Neural cell (in vitro differentiated cells): ENCODE results near the gene RRAS2. TPM values are rescaled to one million over a fixed set of nuclear protein-coding genes. Genes with fewer than 3 reads are reported as not detected.

Experiments used
- H2AFZ ChIP-seq: fragments of 200-600, 300-800 bp; sonication (generic), shearing (Covaris generic); 2 replicates; pipeline ENCODE4 v1.6.0; 2014; ENCODE audit warnings: low read depth, mild to moderate bottlenecking, antibody characterized with exemption, low read length, moderate library complexity
- H3F3A ChIP-seq: fragments of 200-600 bp; shearing (Covaris generic); 2 replicates; pipeline ENCODE4 v1.6.1; 2016; ENCODE audit warnings: mild to moderate bottlenecking, moderate library complexity, mixed read lengths, antibody characterized with exemption, low read length; ENCODE audit not compliant: insufficient read depth, poor library complexity, severe bottlenecking
- H3K27ac ChIP-seq: fragments of 200-600, 300-800 bp; sonication (generic), shearing (Covaris generic); 2 replicates; pipeline ENCODE4 v1.5.1; 2014; ENCODE audit warnings: mild to moderate bottlenecking, low read length, moderate library complexity
- H3K27me3 ChIP-seq: fragments of 300-800, 200-600 bp; sonication (generic), shearing (Covaris generic); 2 replicates; pipeline ENCODE4 v1.6.0; 2014; ENCODE audit warnings: mild to moderate bottlenecking, low read depth, low read length, moderate library complexity; ENCODE audit not compliant: insufficient read depth
- H3K36me3 ChIP-seq: fragments of 300-800, 200-600 bp; sonication (generic), shearing (Covaris generic); 2 replicates; pipeline ENCODE4 v1.5.1; 2014; ENCODE audit warnings: mild to moderate bottlenecking, antibody characterized with exemption, low read length, moderate library complexity; ENCODE audit not compliant: insufficient read depth
- H3K4me2 ChIP-seq: fragments of 300-800, 200-600 bp; sonication (generic), shearing (Covaris generic); 2 replicates; pipeline ENCODE4 v1.6.0; 2014; ENCODE audit warnings: mild to moderate bottlenecking, low read length
- H3K4me3 ChIP-seq: fragments of 300-800, 200-600 bp; sonication (generic), shearing (Covaris generic); 2 replicates; pipeline ENCODE4 v1.5.1; 2014; ENCODE audit warnings: mild to moderate bottlenecking, low read length, moderate library complexity
- H3K79me2 ChIP-seq: fragments of 200-600 bp; shearing (Covaris generic); replicated peaks from 2 replicates; pipeline ENCODE4 v1.6.0; 2014; ENCODE audit warnings: mild to moderate bottlenecking, low read length, moderate library complexity; ENCODE audit not compliant: insufficient read depth
- H3K9ac ChIP-seq: fragments of 300-800, 200-600 bp; sonication (generic), shearing (Covaris generic); 2 replicates; pipeline ENCODE4 v1.6.1; 2016; ENCODE audit warnings: mild to moderate bottlenecking, low read length, mixed read lengths
- H3K9me2 ChIP-seq: fragments of 200-600 bp; shearing (Covaris generic); 2 replicates; pipeline ENCODE4 v1.6.1; 2016; ENCODE audit warnings: mild to moderate bottlenecking, low read length, mixed read lengths; ENCODE audit not compliant: insufficient read depth
- H3K9me3 ChIP-seq: fragments of 200-600, 300-800 bp; sonication (generic), shearing (Covaris generic); 2 replicates; pipeline ENCODE4 v1.6.1; 2016; ENCODE audit warnings: mild to moderate bottlenecking, mixed run types, low read length, moderate library complexity, mixed read lengths
- H4K20me1 ChIP-seq: fragments of 200-600 bp; shearing (Covaris generic); 2 replicates; pipeline ENCODE4 v1.6.1; 2016; ENCODE audit warnings: mild to moderate bottlenecking, mixed run types; ENCODE audit not compliant: insufficient read depth
- CTCF ChIP-seq: fragments of 450-650 bp; IDR thresholded peaks from 2 replicates; pipeline ENCODE4 v1.5.1; 2014; ENCODE audit warnings: antibody characterized with exemption, mild to moderate bottlenecking, moderate library complexity; ENCODE audit not compliant: poor library complexity, severe bottlenecking
- EP300 ChIP-seq: fragments of 450-650 bp; conservative IDR thresholded peaks from 2 replicates; pipeline ENCODE4 v1.6.1; 2014; ENCODE audit warnings: antibody characterized with exemption, mild to moderate bottlenecking, moderate library complexity; ENCODE audit not compliant: poor library complexity, severe bottlenecking
- EZH2 ChIP-seq: fragments of 200-600, 300-800 bp; shearing (Covaris generic), sonication (generic); IDR thresholded peaks from 2 replicates; pipeline ENCODE4 v1.6.1; 2014; ENCODE audit warnings: antibody characterized with exemption, low read length, borderline replicate concordance, mild to moderate bottlenecking; ENCODE audit not compliant: insufficient read depth, poor library complexity, severe bottlenecking
- MXI1 ChIP-seq: fragments of 450-650 bp; conservative IDR thresholded peaks from 2 replicates; pipeline ENCODE4 v1.6.1; 2014; ENCODE audit warnings: antibody characterized with exemption, mild to moderate bottlenecking; ENCODE audit not compliant: poor library complexity, severe bottlenecking
- POLR2AphosphoS5 ChIP-seq: IDR thresholded peaks from 2 replicates; pipeline ENCODE4 v1.6.1; 2012
- RAD21 ChIP-seq: fragments of 450-650 bp; conservative IDR thresholded peaks from 2 replicates; pipeline ENCODE4 v1.6.1; 2014; ENCODE audit warnings: antibody characterized with exemption, mild to moderate bottlenecking, moderate library complexity
- REST ChIP-seq: IDR thresholded peaks from 2 replicates; pipeline ENCODE4 v1.6.1; 2012; ENCODE audit warnings: borderline replicate concordance
- SMC3 ChIP-seq: fragments of 450-650 bp; conservative IDR thresholded peaks from 2 replicates; pipeline ENCODE4 v1.6.1; 2014; ENCODE audit warnings: antibody characterized with exemption, mild to moderate bottlenecking, moderate library complexity; ENCODE audit not compliant: poor library complexity
- TAF1 ChIP-seq: IDR thresholded peaks from 2 replicates; pipeline ENCODE4 v1.6.1; 2012; ENCODE audit warnings: low read depth
- polyA plus RNA-seq: library from polyadenylated mRNA; depleted of rRNA; stranded (reverse); fragments of >200 nt; gene quantifications from 2 replicates; pipeline ENCODE4 v1.2.3, GENCODE V29; 2014

RRAS2 gene
- polyA plus RNA-seq, 1 donor from 2014 or later = 47.3 TPM

GRCh38 chr11:14334893-14335292 lies 24.1 kb downstream of the RRAS2 start:
- H3K27ac ChIP-seq = no peak overlapping the region
- H3K4me2 ChIP-seq = no peak overlapping the region
- H3K4me3 ChIP-seq = no peak overlapping the region
- H3K79me2 ChIP-seq = peaks cover 33% of the 10 kb centered on the region
- no peaks in the 10 kb centered on the region for H3K36me3 ChIP-seq
- H3K27me3 ChIP-seq = no peaks in the 10 kb centered on the region
- H4K20me1 ChIP-seq = no peaks in the 10 kb centered on the region
- no peak for TF ChIP-seq MXI1
- TF ChIP-seq POLR2AphosphoS5 = no peak
- TF ChIP-seq SMC3 = no peak
- no peak for TF ChIP-seq REST
- no peak overlapping the region for H2AFZ ChIP-seq
- no peaks in the 10 kb centered on the region for H3K9me3 ChIP-seq
- H3K9me2 ChIP-seq = no peaks in the 10 kb centered on the region
- no peak overlapping the region for H3K9ac ChIP-seq
- no peaks in the 10 kb centered on the region for H3F3A ChIP-seq

GRCh38 chr11:14334192-14334591 lies 24.8 kb downstream of the RRAS2 start:
- no peaks in the 10 kb centered on the region for H4K20me1 ChIP-seq

More at GRCh38 chr11:14334192-14334591, 24.8 kb downstream of the RRAS2 start:
- Histone ChIP-seq H3K9me3 (no peaks in the 10 kb centered on the region), H3K27me3 (no peaks in the 10 kb centered on the region), H3K79me2 (peaks cover 33% of the 10 kb centered on the region), H3K4me2 (no peak overlapping the region), H2AFZ (no peak overlapping the region), H3F3A (no peaks in the 10 kb centered on the region), H3K4me3 (no peak overlapping the region), H3K36me3 (no peaks in the 10 kb centered on the region), H3K9ac (no peak overlapping the region), H3K9me2 (no peaks in the 10 kb centered on the region), H3K27ac (no peak overlapping the region)
- TF ChIP-seq EZH2 = no peak
- TF ChIP-seq REST = no peak
- no peak for TF ChIP-seq RAD21
- TF ChIP-seq TAF1 = no peak
- TF ChIP-seq POLR2AphosphoS5 = no peak
- TF ChIP-seq CTCF = no peak
- TF ChIP-seq EP300 = no peak
- TF ChIP-seq SMC3 = no peak
- TF ChIP-seq MXI1 = no peak
